HG02870 (cell line): Measurements from ENCODE around the gene POLL.
A peak's percentile ranks its signal among the peaks of the same experiment; 100 is the strongest.

ENCODE experiments used
- ATAC-seq: cut with Tn5 transposase; IDR thresholded peaks from one replicate; pipeline ENCODE4 v1.9.1; 2021; ENCODE audit warnings: mild to moderate bottlenecking, moderate library complexity; ENCODE audit not compliant: unreplicated experiment

Gene POLL

GRCh38 chr10:101561068-101561915 is 26.8 kb downstream of the POLL start:
- no peak for ATAC-seq

- no peak for ATAC-seq
Measured at GRCh38 chr10:101560298-101561067, 27.6 kb downstream of the POLL start.

GRCh38 chr10:101559596-101560297 is 28.3 kb downstream of the POLL start:
- ATAC-seq: no peak

GRCh38 chr10:101558671-101559595 is 29.1 kb downstream of the POLL start:
- ATAC-seq: no peak

GRCh38 chr10:101558204-101558603 is 29.9 kb downstream of the POLL start:
- no peak for ATAC-seq

- no peak for ATAC-seq
Measured at GRCh38 chr10:101557541-101557940, 30.5 kb downstream of the POLL start.

- ATAC-seq: no peak
Measured at GRCh38 chr10:101552442-101552841, 35.6 kb downstream of the POLL start.

- ATAC-seq: no peak
Measured at GRCh38 chr10:101550965-101551364, 37.1 kb downstream of the POLL start.

- no peak for ATAC-seq
Measured at GRCh38 chr10:101545898-101546297, 42.2 kb downstream of the POLL start.

- no peak for ATAC-seq
Measured at GRCh38 chr10:101538446-101538845, 49.6 kb downstream of the POLL start.

- ATAC-seq: no peak
Measured at GRCh38 chr10:101536800-101537199, 51.3 kb downstream of the POLL start.

- ATAC-seq: peak; percentile 45
Measured at GRCh38 chr10:101535949-101536348, 52.1 kb downstream of the POLL start.

GRCh38 chr10:101529725-101530553 is 58.1 kb downstream of the POLL start:
- ATAC-seq: no peak

GRCh38 chr10:101529207-101529606 is 58.9 kb downstream of the POLL start:
- no peak for ATAC-seq
